Mesenchymal stem cell (in vitro differentiated cells and primary cell): Measurements from ENCODE around the gene HJURP.

Experiments
- DNase-seq: peaks from one replicate; pipeline ENCODE4 v3.0.0-alpha.2; 2013
- H2AFZ ChIP-seq: one replicate; pipeline ENCODE4 v1.6.1; 2013; ENCODE audit warnings: low read depth, mild to moderate bottlenecking, control low read depth, inconsistent platforms, low read length, moderate library complexity
- H2AK5ac ChIP-seq: 2 replicates; pipeline ENCODE4 v1.6.1; 2013; ENCODE audit warnings: low read length, moderate library complexity, mild to moderate bottlenecking, inconsistent platforms; ENCODE audit not compliant: severe bottlenecking
- H2BK120ac ChIP-seq: one replicate; pipeline ENCODE4 v1.6.1; 2013; ENCODE audit warnings: low read depth, mild to moderate bottlenecking, inconsistent platforms, low read length, moderate library complexity
- H2BK12ac ChIP-seq, 2 experiments: one replicate each; pipeline ENCODE4 v1.6.1; 2013; ENCODE audit warnings: inconsistent platforms in 2 of 2, low read length in 2 of 2, mild to moderate bottlenecking in 2 of 2, moderate library complexity in 2 of 2, control low read depth in 1 of 2
- H2BK15ac ChIP-seq: one replicate; pipeline ENCODE4 v1.6.1; 2013; ENCODE audit warnings: mild to moderate bottlenecking, low read depth, inconsistent platforms; ENCODE audit not compliant: poor library complexity, severe bottlenecking
- H2BK5ac ChIP-seq: 2 replicates; pipeline ENCODE4 v1.6.1; 2013; ENCODE audit warnings: low read depth, mild to moderate bottlenecking, low read length, control low read depth, inconsistent platforms; ENCODE audit not compliant: poor library complexity, severe bottlenecking
- H3K14ac ChIP-seq, 2 experiments: one replicate each; pipeline ENCODE4 v1.6.1; 2013; ENCODE audit warnings: inconsistent platforms in 2 of 2, low read length in 2 of 2, control low read depth in 1 of 2, mild to moderate bottlenecking in 1 of 2, moderate library complexity in 1 of 2
- H3K18ac ChIP-seq, 2 experiments: one replicate each; pipeline ENCODE4 v1.6.1; 2013; ENCODE audit warnings: inconsistent platforms in 2 of 2, low read length in 2 of 2, control low read depth in 1 of 2, low read depth in 1 of 2, mild to moderate bottlenecking in 1 of 2
- H3K23ac ChIP-seq, 2 experiments: one replicate each; pipeline ENCODE4 v1.6.1; 2013; ENCODE audit warnings: inconsistent platforms in 2 of 2, low read length in 2 of 2, mild to moderate bottlenecking in 2 of 2, moderate library complexity in 2 of 2, control low read depth in 1 of 2
- H3K27ac ChIP-seq: 2 replicates; pipeline ENCODE4 v1.5.1; 2013; ENCODE audit warnings: mild to moderate bottlenecking, moderate library complexity, low read length, control low read depth, inconsistent platforms; ENCODE audit not compliant: poor library complexity, severe bottlenecking
- H3K27me3 ChIP-seq, 2 experiments: 2 replicates each; pipeline versions ENCODE4 v1.6.1 to v1.7.0; 2013; ENCODE audit warnings: low read length in 2 of 2, mild to moderate bottlenecking in 2 of 2, moderate library complexity in 2 of 2, control low read depth in 1 of 2, inconsistent platforms in 1 of 2; ENCODE audit not compliant: control insufficient read depth in 1 of 2, insufficient read depth in 1 of 2
- H3K36me3 ChIP-seq, 2 experiments: 2 replicates each; pipeline versions ENCODE4 v1.6.1 to v1.7.0; 2013; ENCODE audit warnings: low read length in 2 of 2, control low read depth in 1 of 2, inconsistent platforms in 1 of 2, low read depth in 1 of 2, mild to moderate bottlenecking in 1 of 2; ENCODE audit not compliant: insufficient read depth in 2 of 2, control insufficient read depth in 1 of 2
- H3K4ac ChIP-seq, 2 experiments: one replicate each; pipeline ENCODE4 v1.6.1; 2013; ENCODE audit warnings: inconsistent platforms in 2 of 2, low read length in 2 of 2, mild to moderate bottlenecking in 2 of 2, moderate library complexity in 2 of 2, control low read depth in 1 of 2, low read depth in 1 of 2
- H3K4me1 ChIP-seq: 2 replicates; pipeline ENCODE4 v1.6.1; 2013; ENCODE audit warnings: low read depth, low read length, control low read depth; ENCODE audit not compliant: control insufficient read depth, insufficient read depth
- H3K4me2 ChIP-seq: 2 replicates; pipeline ENCODE4 v1.6.1; 2013; ENCODE audit warnings: low read length, mild to moderate bottlenecking, inconsistent platforms; ENCODE audit not compliant: poor library complexity, severe bottlenecking
- H3K4me3 ChIP-seq, 2 experiments: 2 replicates each; pipeline versions ENCODE4 v1.5.1 to v1.7.0; 2013; ENCODE audit warnings: low read length in 2 of 2, mild to moderate bottlenecking in 2 of 2, control low read depth in 1 of 2, low read depth in 1 of 2; ENCODE audit not compliant: insufficient read depth in 1 of 2
- H3K79me1 ChIP-seq: replicated peaks from 2 replicates; pipeline ENCODE4 v1.6.1; 2013; ENCODE audit warnings: mild to moderate bottlenecking, control low read depth, low read length, inconsistent platforms; ENCODE audit not compliant: poor library complexity, severe bottlenecking
- H3K9ac ChIP-seq: 2 replicates; pipeline ENCODE4 v1.7.0; 2013; ENCODE audit warnings: mild to moderate bottlenecking, low read length, moderate library complexity
- H3K9me3 ChIP-seq: 2 replicates; pipeline ENCODE4 v1.7.0; 2013; ENCODE audit warnings: mild to moderate bottlenecking, low read length; ENCODE audit not compliant: control insufficient read depth
- H4K8ac ChIP-seq: one replicate; pipeline ENCODE4 v1.6.1; 2013; ENCODE audit warnings: inconsistent platforms, mild to moderate bottlenecking, low read length, moderate library complexity
- H4K91ac ChIP-seq: one replicate; pipeline ENCODE4 v1.6.1; 2013; ENCODE audit warnings: mild to moderate bottlenecking, low read length, inconsistent platforms
- WGBS: methylation state at CpG from one replicate; pipeline ENCODE4 v1.1.7; 2013; ENCODE audit warnings: mixed read lengths; 5-methylcytosine and 5-hydroxymethylcytosine counted together

Gene HJURP

DNA sequence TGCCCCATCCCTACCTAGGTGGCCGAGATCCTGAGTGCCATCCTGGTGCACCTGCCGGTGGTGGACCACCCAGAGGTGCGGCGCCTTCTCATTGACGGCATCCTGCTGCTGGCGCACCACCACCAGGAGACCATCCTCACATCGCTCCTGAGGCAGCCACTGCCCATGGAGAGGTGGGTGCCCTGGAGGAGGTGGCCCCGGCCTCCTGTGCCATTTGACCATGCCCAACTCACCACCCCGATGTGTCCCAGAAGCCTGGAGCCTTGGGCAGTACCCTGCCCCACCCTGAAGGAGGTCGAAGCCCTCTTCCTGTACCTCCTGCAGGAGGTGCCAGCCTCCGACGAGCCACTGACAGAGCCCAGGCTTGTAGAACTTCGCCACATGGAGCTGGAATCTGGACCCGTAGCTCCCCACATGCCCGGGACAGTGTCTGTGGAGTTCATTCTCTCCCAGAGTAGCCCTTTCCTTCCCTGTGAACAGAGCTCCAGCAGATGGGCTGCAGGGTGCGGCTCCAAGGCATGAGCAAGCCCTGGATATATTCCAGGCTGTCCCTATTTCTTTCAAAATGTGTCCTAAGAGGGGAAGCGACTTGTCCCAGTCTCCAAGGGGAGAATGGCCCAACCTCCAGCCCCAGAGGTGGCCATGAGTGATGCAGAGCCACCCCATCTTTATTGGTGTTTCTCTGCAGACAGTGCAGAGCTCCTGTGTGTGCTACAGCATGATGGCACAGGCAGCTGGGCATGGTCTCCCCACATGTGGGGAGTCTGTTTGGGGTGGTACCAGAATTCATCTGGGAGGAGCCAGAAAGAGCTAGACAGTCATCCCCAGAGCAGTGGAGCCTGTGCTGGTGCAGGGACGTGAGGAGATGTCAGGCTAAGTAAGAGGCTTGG is 34.2 kb downstream of the HJURP start:
- no peak overlapping the region for H3K4me3 ChIP-seq
- no peak overlapping the region for H3K4ac ChIP-seq
- no peak for DNase-seq
- H3K4me1 ChIP-seq: peaks cover 4% of the 10 kb centered on the region
- no peak overlapping the region for H3K18ac ChIP-seq
- no peak overlapping the region for H3K14ac ChIP-seq
- no peak overlapping the region for H2AK5ac ChIP-seq
- peaks cover 21 to 27% of the 10 kb centered on the region in 2 experiments for H3K27me3 ChIP-seq
- H4K8ac ChIP-seq: no peak overlapping the region
- no peak overlapping the region for H2AFZ ChIP-seq
- 85% methylated on average over 18 of the region's 18 CpGs for WGBS
- no peaks in the 10 kb centered on the region for H3K36me3 ChIP-seq
- H3K9ac ChIP-seq: no peak overlapping the region
- no peak overlapping the region for H3K23ac ChIP-seq
- H3K27ac ChIP-seq: no peak overlapping the region
- H2BK120ac ChIP-seq: no peak overlapping the region
- no peaks in the 10 kb centered on the region for H3K9me3 ChIP-seq
- H2BK12ac ChIP-seq: no peak overlapping the region
- no peak overlapping the region for H4K91ac ChIP-seq
- H3K79me1 ChIP-seq: no peaks in the 10 kb centered on the region
- H2BK15ac ChIP-seq: no peak overlapping the region
- no peak overlapping the region for H2BK5ac ChIP-seq
- H3K4me2 ChIP-seq: no peak overlapping the region

DNA sequence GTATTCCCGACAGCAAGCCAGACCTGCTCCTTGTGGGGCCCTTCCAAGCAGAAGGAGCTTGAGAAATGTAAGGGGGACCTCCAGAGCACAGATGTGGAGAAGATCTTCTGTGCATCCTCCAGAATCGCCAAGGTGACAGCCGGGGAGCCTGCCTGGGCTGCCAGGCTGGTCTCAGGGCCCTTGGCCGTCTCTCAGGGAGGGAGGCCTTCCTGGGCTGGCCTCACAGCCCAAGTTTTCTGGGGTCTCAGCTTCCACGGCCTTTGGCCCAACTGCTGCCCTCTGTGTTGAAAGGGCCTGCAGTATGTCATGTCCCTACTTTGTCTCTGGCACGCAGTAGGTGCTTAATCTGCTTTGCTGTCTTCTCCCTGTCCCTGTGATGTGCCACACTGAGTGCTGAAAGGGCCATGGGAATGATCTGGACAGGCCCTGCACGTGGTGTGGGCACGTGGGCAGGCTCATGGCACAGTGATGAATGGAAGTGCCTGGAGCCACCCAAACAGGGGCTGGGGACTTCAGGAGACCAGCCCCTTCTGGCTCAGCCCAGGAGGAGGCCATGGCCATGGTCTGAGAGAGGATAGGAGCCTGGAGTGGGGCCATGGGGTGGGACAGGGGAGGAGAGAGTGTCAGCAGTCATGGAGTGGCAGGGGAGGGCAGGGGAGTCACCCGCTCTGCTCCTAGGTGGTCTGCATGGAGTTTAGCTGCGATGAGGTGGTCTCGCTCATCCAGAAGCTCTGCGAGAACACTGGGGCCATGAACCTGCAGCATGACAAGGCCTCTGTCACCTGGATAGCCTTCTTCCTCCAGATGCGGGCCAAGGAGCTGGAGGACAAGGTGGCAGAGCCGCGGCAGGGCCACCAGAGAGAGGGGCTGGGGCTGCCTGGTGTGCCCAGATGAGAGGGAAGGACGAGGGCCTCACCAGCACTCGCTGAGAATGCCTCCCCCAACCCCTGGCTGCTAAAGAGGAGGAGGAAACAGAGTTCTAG is 35.4 kb downstream of the HJURP start:
- H2AFZ ChIP-seq: no peak overlapping the region
- WGBS: 67% methylated on average over 17 of the region's 17 CpGs
- H2BK15ac ChIP-seq: no peak overlapping the region
- H3K36me3 ChIP-seq: no peaks in the 10 kb centered on the region
- peaks cover 21 to 29% of the 10 kb centered on the region in 2 experiments for H3K27me3 ChIP-seq
- H3K4me2 ChIP-seq: no peak overlapping the region
- no peak for DNase-seq
- no peak overlapping the region for H2BK5ac ChIP-seq
- no peak overlapping the region for H3K4me3 ChIP-seq
- no peak overlapping the region for H3K23ac ChIP-seq
- H2AK5ac ChIP-seq: no peak overlapping the region
- no peaks in the 10 kb centered on the region for H3K79me1 ChIP-seq
- H3K14ac ChIP-seq: no peak overlapping the region
- no peak overlapping the region for H3K4ac ChIP-seq
- H3K18ac ChIP-seq: no peak overlapping the region
- no peaks in the 10 kb centered on the region for H3K9me3 ChIP-seq
- H3K4me1 ChIP-seq: peaks cover 4% of the 10 kb centered on the region
- H2BK12ac ChIP-seq: no peak overlapping the region
- H2BK120ac ChIP-seq: no peak overlapping the region
- H3K27ac ChIP-seq: no peak overlapping the region
- H4K91ac ChIP-seq: no peak overlapping the region
- H4K8ac ChIP-seq: no peak overlapping the region
- no peak overlapping the region for H3K9ac ChIP-seq

- H3K27me3 ChIP-seq: peaks cover 18 to 36% of the 10 kb centered on the region in 2 experiments
- H2BK5ac ChIP-seq: no peak overlapping the region
- DNase-seq: no peak
- no peak overlapping the region for H3K27ac ChIP-seq
- H3K4me3 ChIP-seq: no peak overlapping the region
- H3K36me3 ChIP-seq: no peaks in the 10 kb centered on the region
- no peaks in the 10 kb centered on the region for H3K9me3 ChIP-seq
- H2BK120ac ChIP-seq: no peak overlapping the region
- no peak overlapping the region for H3K4me2 ChIP-seq
- H3K79me1 ChIP-seq: no peaks in the 10 kb centered on the region
- H4K91ac ChIP-seq: no peak overlapping the region
- H2AFZ ChIP-seq: no peak overlapping the region
- H2AK5ac ChIP-seq: no peak overlapping the region
- H3K14ac ChIP-seq: no peak overlapping the region
- H4K8ac ChIP-seq: no peak overlapping the region
- no peak overlapping the region for H2BK12ac ChIP-seq
- no peak overlapping the region for H3K9ac ChIP-seq
- no peak overlapping the region for H3K23ac ChIP-seq
- H3K18ac ChIP-seq: no peak overlapping the region
- no peak overlapping the region for H3K4ac ChIP-seq
- no peak overlapping the region for H2BK15ac ChIP-seq
- H3K4me1 ChIP-seq: peaks cover 4% of the 10 kb centered on the region
- WGBS: 94% methylated on average over 11 of the region's 11 CpGs
These were observed 36.2 kb downstream of the HJURP start for GRCh38 chr2:233817995-233818638.
